OCI-M1 (cell line): ENCODE measurements around the gene STRA6.
A peak's percentile ranks its signal among the peaks of the same experiment; 100 is the strongest.

Source experiments
- DNase-seq: peaks from one replicate; lab custom pipeline; 2025; lab: John Stamatoyannopoulos, UW

STRA6 gene, protein sequence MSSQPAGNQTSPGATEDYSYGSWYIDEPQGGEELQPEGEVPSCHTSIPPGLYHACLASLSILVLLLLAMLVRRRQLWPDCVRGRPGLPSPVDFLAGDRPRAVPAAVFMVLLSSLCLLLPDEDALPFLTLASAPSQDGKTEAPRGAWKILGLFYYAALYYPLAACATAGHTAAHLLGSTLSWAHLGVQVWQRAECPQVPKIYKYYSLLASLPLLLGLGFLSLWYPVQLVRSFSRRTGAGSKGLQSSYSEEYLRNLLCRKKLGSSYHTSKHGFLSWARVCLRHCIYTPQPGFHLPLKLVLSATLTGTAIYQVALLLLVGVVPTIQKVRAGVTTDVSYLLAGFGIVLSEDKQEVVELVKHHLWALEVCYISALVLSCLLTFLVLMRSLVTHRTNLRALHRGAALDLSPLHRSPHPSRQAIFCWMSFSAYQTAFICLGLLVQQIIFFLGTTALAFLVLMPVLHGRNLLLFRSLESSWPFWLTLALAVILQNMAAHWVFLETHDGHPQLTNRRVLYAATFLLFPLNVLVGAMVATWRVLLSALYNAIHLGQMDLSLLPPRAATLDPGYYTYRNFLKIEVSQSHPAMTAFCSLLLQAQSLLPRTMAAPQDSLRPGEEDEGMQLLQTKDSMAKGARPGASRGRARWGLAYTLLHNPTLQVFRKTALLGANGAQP

GRCh38 chr15:74202452-74203401 is at the start of gene STRA6:
Gene STRA6, minus strand, starts transcription at chr15:74202787. Its CDS starts 520 bp downstream, at chr15:74202267.
- DNase-seq = no peak

DNA sequence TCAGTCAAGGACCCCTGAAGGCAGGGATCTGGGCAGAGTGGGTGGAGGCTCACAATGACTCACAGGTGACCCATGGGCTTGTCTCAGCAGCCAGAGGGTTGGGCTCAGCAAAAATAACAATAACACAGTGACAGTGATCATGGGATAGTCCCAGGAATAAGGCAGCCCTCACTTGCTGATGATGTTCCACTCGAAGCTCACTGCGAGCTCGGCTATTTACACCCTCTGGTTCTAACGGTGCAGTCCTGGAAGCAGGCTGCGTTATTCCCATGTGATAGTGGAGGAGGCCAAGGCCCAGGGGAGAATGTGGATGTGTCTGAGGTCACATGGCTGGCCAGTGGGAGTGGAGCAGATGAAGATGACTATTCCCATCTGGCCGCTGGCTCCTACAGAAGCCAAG is 49.7 kb upstream of the STRA6 start:
- DNase-seq = no peak

GRCh38 chr15:74251131-74251811 is 48.7 kb upstream of the STRA6 start:
- no peak for DNase-seq

DNA sequence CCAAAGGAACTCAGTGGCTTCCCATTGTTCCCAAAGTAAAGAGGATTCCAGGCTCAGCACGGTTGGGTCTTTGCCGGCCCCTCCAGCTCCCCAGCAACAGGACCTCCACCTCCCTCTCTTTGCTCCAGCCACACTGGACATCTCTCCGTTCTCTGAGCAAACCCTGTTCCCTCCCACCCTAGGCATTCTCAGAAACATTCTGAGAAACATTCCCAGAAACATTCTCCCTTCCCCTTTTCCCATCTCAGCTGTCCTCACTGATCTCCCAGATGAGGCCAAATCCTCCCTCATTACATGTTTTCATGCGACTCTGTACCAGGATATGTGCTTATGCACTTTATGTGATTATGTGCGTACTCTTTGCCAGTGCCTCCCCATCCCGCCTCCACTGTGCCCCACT is 47.7 kb upstream of the STRA6 start:
- DNase-seq = no peak

- no peak for DNase-seq
These were observed 42.9 kb upstream of the STRA6 start for GRCh38 chr15:74245342-74245931.

DNA sequence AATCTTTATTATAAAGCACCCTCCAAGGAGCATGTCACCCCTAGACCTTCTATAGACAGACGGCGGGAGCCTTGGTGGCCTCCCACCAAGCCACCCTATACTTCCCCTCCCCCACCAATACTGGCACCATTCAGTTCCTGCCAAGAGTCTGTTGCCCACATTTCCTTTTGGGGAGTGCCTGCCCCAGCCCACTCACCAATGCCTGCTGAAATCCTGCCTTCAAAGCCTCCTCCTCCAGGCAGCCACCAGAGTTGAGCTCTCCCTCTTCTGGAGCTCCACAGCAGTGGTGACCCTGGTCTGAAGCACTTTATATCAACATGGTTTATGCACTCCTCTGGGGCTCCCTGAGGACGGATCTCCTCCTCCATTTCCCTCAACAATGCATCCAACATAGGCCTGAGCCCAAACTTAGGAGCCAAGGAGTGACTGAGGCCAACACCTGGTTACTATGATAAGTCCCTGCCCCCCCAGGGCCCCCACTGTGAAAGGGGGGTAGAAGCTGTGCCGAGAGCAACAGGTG is 42.3 kb upstream of the STRA6 start:
- no peak for DNase-seq

GRCh38 chr15:74243431-74243830 is 40.8 kb upstream of the STRA6 start:
- DNase-seq = no peak

GRCh38 chr15:74242441-74243185 is 40.0 kb upstream of the STRA6 start:
- DNase-seq = no peak

DNA sequence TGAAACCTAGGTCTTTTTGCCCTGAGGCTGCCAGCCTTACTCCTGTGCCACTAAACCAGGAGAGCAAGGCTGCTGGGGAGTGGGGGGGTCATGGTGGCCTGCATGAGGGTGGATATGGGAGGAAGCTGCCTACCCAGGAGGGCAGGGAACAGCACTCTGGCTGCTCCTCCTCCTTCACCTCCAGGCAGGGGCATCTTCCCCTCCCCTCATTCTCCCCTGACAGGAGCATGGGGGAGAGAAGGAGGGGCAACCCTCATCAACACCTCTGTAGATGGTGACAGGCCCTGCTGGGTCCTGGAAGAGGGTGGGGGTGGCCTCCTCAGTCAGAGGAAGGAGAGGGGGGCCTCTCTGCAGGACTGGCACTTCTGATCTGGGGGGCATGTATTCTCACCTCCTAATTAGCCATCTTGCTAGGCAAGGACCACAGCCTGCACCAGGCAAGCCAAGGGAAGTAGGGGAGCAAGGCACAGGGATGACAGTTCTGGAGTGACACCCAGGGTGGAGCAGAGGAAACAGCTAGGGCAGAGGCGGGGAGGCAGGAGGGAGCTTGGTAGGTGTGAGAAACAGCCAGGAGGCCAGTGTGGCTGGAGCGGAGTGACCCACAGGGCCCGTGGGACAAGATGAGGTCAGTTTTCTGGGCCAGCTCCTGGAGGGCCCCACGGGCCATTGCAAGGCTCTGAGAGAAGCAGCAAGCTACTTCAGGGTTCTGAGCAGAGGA is 38.5 kb upstream of the STRA6 start:
- DNase-seq = no peak

- DNase-seq = no peak
These were observed 37.5 kb upstream of the STRA6 start for GRCh38 chr15:74240002-74240568.

- no peak for DNase-seq
These were observed 36.6 kb upstream of the STRA6 start for GRCh38 chr15:74239051-74239705.

DNA sequence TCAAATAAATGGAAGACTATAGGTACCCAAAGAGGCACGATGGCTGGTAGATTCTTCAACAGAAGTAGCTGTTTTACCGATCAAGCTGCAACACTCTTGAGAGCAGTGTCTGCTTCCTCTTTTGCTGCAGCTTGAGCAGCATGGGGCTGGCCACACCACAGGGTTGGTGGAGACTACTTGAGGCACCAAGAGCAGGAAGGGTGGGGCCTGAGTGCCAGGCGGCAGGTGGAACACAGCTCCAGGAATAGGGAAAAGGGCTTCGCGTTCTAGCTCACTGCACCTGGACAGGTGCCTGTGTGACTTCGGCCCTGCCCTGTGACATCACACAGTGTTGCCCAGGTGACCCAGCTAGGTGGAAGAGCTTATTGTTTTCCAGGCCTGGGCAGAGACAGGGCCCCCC is 33.4 kb upstream of the STRA6 start, which contains the start of gene CCDC33:
Gene CCDC33, plus strand, starts transcription at position 365 of the 400 bp plus-strand sequence. CDS start 394 bp downstream, outside the sequence.
- DNase-seq = peak; percentile 14

- no peak for DNase-seq
These were observed 31.9 kb upstream of the STRA6 start for GRCh38 chr15:74234598-74234875.

DNA sequence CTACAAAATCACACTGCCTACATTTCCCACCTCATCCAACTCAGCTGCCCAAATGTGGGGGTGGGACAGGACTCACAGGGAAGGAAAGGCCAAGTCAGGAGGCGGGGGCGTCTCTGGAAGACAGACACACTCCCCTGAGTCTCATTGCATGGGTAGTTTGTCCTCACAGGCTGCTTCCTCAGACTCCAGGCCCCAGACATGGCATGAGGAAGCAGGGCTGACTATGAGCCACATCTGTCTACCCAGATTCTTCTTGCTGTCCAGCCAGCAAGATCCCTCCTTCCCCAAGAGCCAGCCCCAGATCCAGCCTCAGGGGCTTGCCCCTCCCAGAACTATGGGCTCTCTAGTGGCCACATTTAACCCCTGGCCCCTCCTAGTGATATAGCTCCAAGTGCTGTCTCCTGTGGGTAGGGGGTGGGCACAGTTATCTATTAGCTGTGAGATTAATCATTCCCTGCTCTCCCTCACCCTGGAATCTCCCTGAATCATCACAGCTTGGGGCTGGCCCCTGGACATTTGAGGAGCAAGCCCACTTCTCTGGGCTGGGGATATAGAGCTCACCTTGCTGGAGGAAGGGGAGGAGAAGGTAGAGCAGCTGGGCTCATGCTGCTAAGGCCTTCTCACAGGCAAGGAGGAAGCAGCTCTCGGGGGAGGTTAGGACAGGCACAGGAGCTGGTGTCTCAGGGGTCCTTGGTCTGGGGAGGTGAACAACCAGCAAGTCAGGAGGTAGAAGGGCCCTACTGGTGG is 31.4 kb upstream of the STRA6 start:
- no peak for DNase-seq

GRCh38 chr15:74233373-74233772 is 30.8 kb upstream of the STRA6 start:
- no peak for DNase-seq

GRCh38 chr15:74231475-74231874 is 28.9 kb upstream of the STRA6 start:
- no peak for DNase-seq

- no peak for DNase-seq
These were observed 27.1 kb upstream of the STRA6 start for GRCh38 chr15:74229686-74230085.

DNA sequence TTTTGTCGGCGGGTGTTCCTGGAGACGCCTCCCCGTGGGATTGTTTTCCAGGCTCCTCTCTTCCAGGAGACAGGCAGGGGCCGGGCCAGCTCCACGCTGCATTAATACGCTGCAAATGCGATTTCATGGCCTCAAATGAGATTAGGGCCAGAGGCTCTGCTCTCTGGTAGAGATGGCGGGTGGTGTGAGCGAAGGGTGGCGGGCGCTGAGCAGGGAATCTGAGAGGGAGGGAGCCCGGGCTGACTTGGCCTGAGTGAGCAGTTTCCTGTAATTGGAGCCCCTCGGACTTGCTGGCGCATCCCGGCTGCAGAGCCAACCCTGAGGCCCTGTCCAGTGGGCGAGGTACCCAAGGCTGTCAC is 26.1 kb upstream of the STRA6 start:
- no peak for DNase-seq
